T-cell (primary cell): ENCODE measurements around the gene ETS1. TPM values are rescaled to one million over a fixed set of nuclear protein-coding genes. Genes with fewer than 3 reads are reported as not detected.

Experiments
- ATAC-seq, 4 experiments: fragments of 200-7000 bp in 3 of 4; fragments of 150-1000 bp in 1 of 4; cut with Tn5 transposase; replicated peaks in 1 of 4; 1 replicate in 3 of 4; 2 replicates in 1 of 4; pipeline ENCODE4 v1.10.0; 2021; ENCODE audit warnings: moderate library complexity in 3 of 4, mild to moderate bottlenecking in 2 of 4, moderate number of reproducible peaks in 1 of 4
- CTCF ChIA-PET, 2 donors: fragments of 300-600 bp; sonication (Branson Sonifier 250); formaldehyde crosslinking; loops; one replicate each; lab custom pipeline; 2022; ENCODE audit warnings: antibody characterized with exemption in 2 of 2; lab: Charles Lee
- POLR2A ChIA-PET, 2 donors: fragments of 300-600 bp; sonication (Branson Sonifier 250); formaldehyde crosslinking; loops; one replicate each; lab custom pipeline; 2022; ENCODE audit warnings: antibody characterized with exemption in 2 of 2; lab: Charles Lee
- DNase-seq, 35 experiments: peaks; one replicate each; pipeline versions ENCODE4 v3.0.0 to v3.0.0-alpha.2; 2013 to 2023
- H3K27ac ChIP-seq: one replicate; pipeline ENCODE4 v1.5.1; 2013; ENCODE audit warnings: low read length
- H3K27me3 ChIP-seq, 2 experiments: replicated peaks in 1 of 2; 1 replicate in 1 of 2; 2 replicates in 1 of 2; pipeline versions ENCODE4 v1.6.1 to v1.7.0; 2013; ENCODE audit warnings: low read length in 1 of 2, mixed read lengths in 1 of 2; ENCODE audit not compliant: control insufficient read depth in 2 of 2, insufficient read depth in 2 of 2; ENCODE audit errors: extremely low read depth in 1 of 2
- H3K36me3 ChIP-seq, 2 donors: 1 replicate in 1 of 2; 2 replicates in 1 of 2; pipeline versions ENCODE4 v1.6.1 to v1.7.0; 2013; ENCODE audit warnings: low read length in 1 of 2; ENCODE audit not compliant: control insufficient read depth in 2 of 2, insufficient read depth in 1 of 2; ENCODE audit errors: extremely low read depth in 1 of 2
- H3K4me1 ChIP-seq, 2 experiments: 1 replicate in 1 of 2; 2 replicates in 1 of 2; pipeline versions ENCODE4 v1.6.1 to v1.7.0; 2013; ENCODE audit warnings: low read length in 2 of 2, mixed read lengths in 1 of 2; ENCODE audit not compliant: insufficient read depth in 2 of 2, control insufficient read depth in 1 of 2; ENCODE audit errors: extremely low read depth in 1 of 2
- H3K4me3 ChIP-seq, 2 donors: 1 replicate in 1 of 2; 2 replicates in 1 of 2; pipeline versions ENCODE4 v1.5.1 to v1.7.0; 2013; ENCODE audit warnings: mild to moderate bottlenecking in 2 of 2, low read length in 1 of 2, moderate library complexity in 1 of 2; ENCODE audit not compliant: control insufficient read depth in 1 of 2; ENCODE audit errors: extremely low read depth in 1 of 2
- H3K9me3 ChIP-seq: 2 replicates; pipeline ENCODE4 v1.7.0; 2013
- H3K27ac Mint-ChIP-seq, 2 donors: one replicate each; pipeline ENCODE4 v1.8.0; 2020 to 2021; ENCODE audit warnings: mild to moderate bottlenecking in 2 of 2, mixed read lengths in 2 of 2
- H3K27me3 Mint-ChIP-seq, 2 donors: one replicate each; pipeline ENCODE4 v1.8.0; 2021 to 2022; ENCODE audit warnings: mixed read lengths in 2 of 2
- H3K36me3 Mint-ChIP-seq: one replicate; pipeline ENCODE4 v1.8.0; 2021; ENCODE audit warnings: mixed read lengths
- H3K4me1 Mint-ChIP-seq, 3 donors: one replicate each; pipeline ENCODE4 v1.8.0; 2020 to 2022; ENCODE audit warnings: mixed read lengths in 3 of 3, mild to moderate bottlenecking in 1 of 3
- H3K4me3 Mint-ChIP-seq, 3 donors: one replicate each; pipeline ENCODE4 v1.8.0; 2020 to 2022; ENCODE audit warnings: mild to moderate bottlenecking in 3 of 3, mixed read lengths in 3 of 3, moderate library complexity in 3 of 3
- H3K9me3 Mint-ChIP-seq, 3 donors: one replicate each; pipeline ENCODE4 v1.8.0; 2020 to 2022; ENCODE audit warnings: mixed read lengths in 3 of 3
- WGBS: methylation state at CpG from one replicate; pipeline ENCODE4 v1.1.5; 2013; ENCODE audit warnings: missing lambda C conversion rate; ENCODE audit not compliant: insufficient coverage; 5-methylcytosine and 5-hydroxymethylcytosine counted together
- total RNA-seq, 35 experiments: library from RNA in 6 of 35; stranded (reverse) in 6 of 35; fragments of 120-200 nt in 1 of 35; gene quantifications; one replicate each; pipeline versions ENCODE4 v1.2.1 to v1.2.4 and lab custom pipeline; 2013 to 2026

Gene ETS1
- total RNA-seq, 5 donors from 2014 or later (not counting 1 experiment from before 2014, with no cell fraction given) = 773 to 1,065 (median 854) TPM

DNA sequence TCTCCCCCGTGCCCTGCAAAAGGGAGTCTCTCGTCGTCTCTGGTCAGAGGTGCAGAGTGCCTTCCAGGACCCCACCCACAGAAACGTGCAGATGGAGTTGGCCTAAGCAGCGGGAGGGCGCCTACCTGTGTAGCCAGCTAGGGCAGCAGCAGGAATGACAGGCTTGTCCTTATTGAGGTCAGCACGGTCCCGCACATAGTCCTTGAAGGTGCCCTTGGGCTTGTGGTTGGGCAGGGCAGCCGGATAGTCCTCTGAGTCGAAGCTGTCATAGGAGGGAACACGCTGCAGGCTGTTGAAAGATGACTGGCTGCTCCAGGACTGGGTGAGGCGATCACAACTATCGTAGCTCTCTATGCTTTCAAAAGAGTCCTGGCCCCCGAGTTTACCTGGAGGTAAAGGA is 107.3 kb downstream of the ETS1 start:
- Histone ChIP-seq H3K36me3 (peaks cover 0 to 91% of the 10 kb centered on the region in 2 donors), H3K4me3 (peak overlapping the region; percentile 10 to 26), H3K9me3 (no peaks in the 10 kb centered on the region), H3K27me3 (no peaks in the 10 kb centered on the region), H3K27ac (peak overlapping the region; percentile 96), H3K4me1 (peaks cover 79 to 83% of the 10 kb centered on the region in 2 experiments)
- WGBS = 21% methylated on average over 10 of the region's 14 CpGs
- peaks cover 95% of the 10 kb centered on the region for H3K36me3 Mint-ChIP-seq
- ChIA-PET CTCF (interaction anchor here (0.6 to 2.3 kb wide), 6 partner anchors 10 to 351 kb away, joined by 3 to 12 read pairs (median 4); no protein-coding TSS in a partner anchor), POLR2A (interaction anchor here (0.6 to 3.1 kb wide), 7 partner anchors 9 to 308 kb away, joined by 3 to 9 read pairs (median 4); no protein-coding TSS in a partner anchor)
- H3K27ac Mint-ChIP-seq = peak overlapping the region; percentile 98
- peaks cover 98 to 100% (median 99%) of the 10 kb centered on the region in 3 donors for H3K4me1 Mint-ChIP-seq
- no peaks in the 10 kb centered on the region for H3K9me3 Mint-ChIP-seq
- H3K4me3 Mint-ChIP-seq = peak overlapping the region; percentile 63 to 99 (median 67)
- no peaks in the 10 kb centered on the region for H3K27me3 Mint-ChIP-seq
- ATAC-seq (no peak), DNase-seq (peak in 1 of 35 experiments; percentile 34)

DNA sequence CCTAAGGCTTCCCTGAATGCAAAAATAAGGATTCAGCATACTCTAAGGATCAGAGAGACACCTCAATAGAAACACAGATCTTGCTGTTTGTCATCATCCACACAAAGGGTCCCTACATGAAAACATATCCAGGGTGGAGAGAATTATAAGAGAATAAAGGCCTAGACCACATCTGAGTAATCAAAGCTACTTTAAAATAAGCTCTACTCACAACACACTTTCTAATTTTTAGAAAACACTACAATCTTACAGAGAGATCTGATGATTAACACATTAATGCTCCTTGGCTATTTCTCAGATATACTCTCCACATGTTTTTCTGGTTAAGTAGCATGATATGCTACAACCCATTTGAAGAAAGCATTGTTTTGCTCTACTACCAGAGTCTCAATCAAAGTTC is 108.2 kb downstream of the ETS1 start:
- Histone ChIP-seq H3K4me1 (peaks cover 79 to 83% of the 10 kb centered on the region in 2 experiments), H3K27me3 (no peaks in the 10 kb centered on the region), H3K9me3 (no peaks in the 10 kb centered on the region), H3K27ac (peak overlapping the region; percentile 96), H3K36me3 (peaks cover 0 to 91% of the 10 kb centered on the region in 2 donors), H3K4me3 (no peak overlapping the region)
- Mint-ChIP-seq H3K27me3 (no peaks in the 10 kb centered on the region), H3K36me3 (peaks cover 95% of the 10 kb centered on the region), H3K27ac (peak overlapping the region; percentile 98), H3K4me1 (peaks cover 98 to 100% (median 99%) of the 10 kb centered on the region in 3 donors), H3K9me3 (no peaks in the 10 kb centered on the region), H3K4me3 (peak overlapping the region; percentile 5 to 99 (median 67))
- ATAC-seq (no peak), DNase-seq (peak in 1 of 35 experiments; percentile 34)
- CTCF ChIA-PET = interaction anchor here (0.7 to 2.3 kb wide), 9 partner anchors 9 to 352 kb away, joined by 3 to 12 read pairs (median 4); no protein-coding TSS in a partner anchor
- POLR2A ChIA-PET = interaction anchor here (0.8 to 1.7 kb wide), 8 partner anchors 11 to 178 kb away, joined by 3 to 19 read pairs (median 4); no protein-coding TSS in a partner anchor

DNA sequence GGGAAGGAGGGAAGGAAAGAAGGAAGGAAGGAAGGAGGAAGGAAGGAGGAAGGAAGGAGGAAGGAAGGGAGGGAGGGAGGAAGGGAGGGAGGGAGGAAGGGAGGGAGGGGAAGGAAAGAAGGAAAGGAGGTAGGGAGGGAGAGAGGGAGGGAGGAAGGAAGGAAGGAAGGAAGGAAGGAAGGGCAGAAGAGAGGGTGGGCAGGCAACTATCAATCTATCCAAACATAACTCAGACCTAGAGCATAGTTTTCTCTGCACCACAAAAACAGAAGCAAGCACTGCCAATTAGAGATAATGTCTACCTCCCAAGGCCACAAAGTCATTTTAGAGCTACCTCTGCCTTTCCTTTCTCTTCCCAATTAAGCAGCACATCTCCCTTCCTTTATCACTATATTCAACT is 109.1 kb downstream of the ETS1 start:
- Mint-ChIP-seq H3K4me3 (peak overlapping the region; percentile 25 to 99 (median 28)), H3K27ac (peak overlapping the region; percentile 98), H3K4me1 (peaks cover 98 to 100% (median 99%) of the 10 kb centered on the region in 3 donors), H3K9me3 (no peaks in the 10 kb centered on the region), H3K27me3 (no peaks in the 10 kb centered on the region), H3K36me3 (peaks cover 94% of the 10 kb centered on the region)
- DNase-seq (peak in 1 of 35 experiments; percentile 31), ATAC-seq (no peak)
- no peaks in the 10 kb centered on the region for H3K9me3 ChIP-seq
- H3K27ac ChIP-seq = peak overlapping the region; percentile 96
- ChIA-PET CTCF (interaction anchor here (0.5 to 2.3 kb wide), 6 partner anchors 10 to 154 kb away, joined by 3 to 12 read pairs (median 4); no protein-coding TSS in a partner anchor), POLR2A (interaction anchor here (0.9 to 1.7 kb wide), 5 partner anchors 10 to 56 kb away, joined by 3 to 19 read pairs (median 4); no protein-coding TSS in a partner anchor)
- H3K4me3 ChIP-seq = no peak overlapping the region
- H3K27me3 ChIP-seq = no peaks in the 10 kb centered on the region
- peaks cover 0 to 91% of the 10 kb centered on the region in 2 donors for H3K36me3 ChIP-seq
- peaks cover 80 to 83% of the 10 kb centered on the region in 2 experiments for H3K4me1 ChIP-seq

DNA sequence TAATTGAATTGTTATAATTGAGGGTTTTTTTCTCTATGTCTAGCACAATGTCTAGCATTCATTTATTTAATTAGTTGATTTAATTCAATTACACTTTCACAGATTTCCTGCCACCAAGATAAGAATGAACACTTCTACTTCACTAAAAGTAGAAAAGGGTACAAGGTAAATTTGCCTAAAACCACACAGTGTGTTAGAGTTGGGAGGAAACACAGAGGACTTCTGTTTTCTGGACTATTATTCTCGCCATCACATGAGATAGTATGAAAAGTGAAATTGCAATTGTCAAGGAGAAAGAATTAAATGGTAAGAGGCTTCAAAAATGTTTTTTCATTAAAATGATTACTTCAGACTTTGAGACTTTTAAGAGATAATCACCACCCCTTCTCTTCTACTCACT is 109.5 kb downstream of the ETS1 start:
- Histone ChIP-seq H3K4me3 (no peak overlapping the region), H3K9me3 (no peaks in the 10 kb centered on the region), H3K36me3 (peaks cover 0 to 91% of the 10 kb centered on the region in 2 donors), H3K27me3 (no peaks in the 10 kb centered on the region), H3K27ac (peak overlapping the region; percentile 96), H3K4me1 (peaks cover 80 to 83% of the 10 kb centered on the region in 2 experiments)
- ATAC-seq (no peak), DNase-seq (no peak)
- H3K27me3 Mint-ChIP-seq = no peaks in the 10 kb centered on the region
- H3K4me1 Mint-ChIP-seq = peaks cover 98 to 100% (median 99%) of the 10 kb centered on the region in 3 donors
- WGBS = no CpG with 5 or more reads among the region's 1 CpG
- POLR2A ChIA-PET = interaction anchor here in 1 of 2 donors (1.2 to 2.8 kb wide), 3 partner anchors 13 to 42 kb away, joined by 4 to 17 read pairs (median 4); no protein-coding TSS in a partner anchor
- H3K9me3 Mint-ChIP-seq = no peaks in the 10 kb centered on the region
- peak overlapping the region; percentile 93 to 98 for H3K27ac Mint-ChIP-seq
- peaks cover 93% of the 10 kb centered on the region for H3K36me3 Mint-ChIP-seq
- CTCF ChIA-PET = interaction anchor here in 1 of 2 donors (0.5 to 1.6 kb wide), 3 partner anchors 48 to 153 kb away, joined by 3 to 7 read pairs (median 6); no protein-coding TSS in a partner anchor
- peak overlapping the region; percentile 40 to 99 (median 66) for H3K4me3 Mint-ChIP-seq

GRCh38 chr11:128477278-128477677 is 110.1 kb downstream of the ETS1 start:
- Mint-ChIP-seq H3K4me3 (peak overlapping the region; percentile 62 to 99 (median 66)), H3K27ac (peak overlapping the region; percentile 93 to 98), H3K4me1 (peaks cover 98 to 100% (median 99%) of the 10 kb centered on the region in 3 donors), H3K9me3 (no peaks in the 10 kb centered on the region), H3K27me3 (no peaks in the 10 kb centered on the region), H3K36me3 (peaks cover 93% of the 10 kb centered on the region)
- POLR2A ChIA-PET = interaction anchor here (0.6 to 2.8 kb wide), 15 partner anchors 12 to 206 kb away, joined by 3 to 17 read pairs (median 3); no protein-coding TSS in a partner anchor
- CTCF ChIA-PET = interaction anchor here (0.5 to 1.8 kb wide), 22 partner anchors 7 to 259 kb away, joined by 3 to 12 read pairs (median 4); no protein-coding TSS in a partner anchor
- H3K4me3 ChIP-seq = peak overlapping the region; percentile 6 to 7
- DNase-seq (no peak), ATAC-seq (peak in 3 of 4 experiments; percentile 1 to 3 (median 2))
- WGBS = no CpG with 5 or more reads among the region's 3 CpGs
- H3K27me3 ChIP-seq = no peaks in the 10 kb centered on the region
- no peaks in the 10 kb centered on the region for H3K9me3 ChIP-seq
- H3K36me3 ChIP-seq = peaks cover 0 to 91% of the 10 kb centered on the region in 2 donors
- H3K4me1 ChIP-seq = peaks cover 80 to 86% of the 10 kb centered on the region in 2 experiments
- peak overlapping the region; percentile 96 for H3K27ac ChIP-seq

- Mint-ChIP-seq H3K4me3 (peak overlapping the region; percentile 62 to 99 (median 66)), H3K27ac (peak overlapping the region; percentile 93 to 98), H3K4me1 (peaks cover 98 to 100% (median 99%) of the 10 kb centered on the region in 3 donors), H3K36me3 (peaks cover 91% of the 10 kb centered on the region), H3K27me3 (no peaks in the 10 kb centered on the region), H3K9me3 (no peaks in the 10 kb centered on the region)
- DNase-seq (peak in 34 of 35 experiments; percentile 56 to 94 (median 83)), ATAC-seq (peak; percentile 61 to 83 (median 76))
- Histone ChIP-seq H3K27me3 (no peaks in the 10 kb centered on the region), H3K4me3 (peak overlapping the region; percentile 6 to 7), H3K9me3 (no peaks in the 10 kb centered on the region), H3K4me1 (peaks cover 82 to 88% of the 10 kb centered on the region in 2 experiments), H3K36me3 (peaks cover 0 to 89% of the 10 kb centered on the region in 2 donors), H3K27ac (peak overlapping the region; percentile 96)
- ChIA-PET POLR2A (interaction anchor here (0.6 to 2.8 kb wide), 17 partner anchors 12 to 205 kb away, joined by 3 to 17 read pairs (median 3); no protein-coding TSS in a partner anchor), CTCF (interaction anchor here (0.5 to 1.8 kb wide), 23 partner anchors 8 to 259 kb away, joined by 3 to 12 read pairs (median 4); no protein-coding TSS in a partner anchor)
- 0% methylated on average over 1 of the region's 7 CpGs for WGBS
Observed at GRCh38 chr11:128476729-128477128, 110.6 kb downstream of the ETS1 start.
